CD4-positive, alpha-beta T cell treated with Interleukin-10 for 1 hour (primary cell): ENCODE measurements around the gene FAXC.

Experiments
- DNase-seq: peaks from one replicate; pipeline ENCODE4 v3.0.0-alpha.2; 2020

The FAXC gene

DNA sequence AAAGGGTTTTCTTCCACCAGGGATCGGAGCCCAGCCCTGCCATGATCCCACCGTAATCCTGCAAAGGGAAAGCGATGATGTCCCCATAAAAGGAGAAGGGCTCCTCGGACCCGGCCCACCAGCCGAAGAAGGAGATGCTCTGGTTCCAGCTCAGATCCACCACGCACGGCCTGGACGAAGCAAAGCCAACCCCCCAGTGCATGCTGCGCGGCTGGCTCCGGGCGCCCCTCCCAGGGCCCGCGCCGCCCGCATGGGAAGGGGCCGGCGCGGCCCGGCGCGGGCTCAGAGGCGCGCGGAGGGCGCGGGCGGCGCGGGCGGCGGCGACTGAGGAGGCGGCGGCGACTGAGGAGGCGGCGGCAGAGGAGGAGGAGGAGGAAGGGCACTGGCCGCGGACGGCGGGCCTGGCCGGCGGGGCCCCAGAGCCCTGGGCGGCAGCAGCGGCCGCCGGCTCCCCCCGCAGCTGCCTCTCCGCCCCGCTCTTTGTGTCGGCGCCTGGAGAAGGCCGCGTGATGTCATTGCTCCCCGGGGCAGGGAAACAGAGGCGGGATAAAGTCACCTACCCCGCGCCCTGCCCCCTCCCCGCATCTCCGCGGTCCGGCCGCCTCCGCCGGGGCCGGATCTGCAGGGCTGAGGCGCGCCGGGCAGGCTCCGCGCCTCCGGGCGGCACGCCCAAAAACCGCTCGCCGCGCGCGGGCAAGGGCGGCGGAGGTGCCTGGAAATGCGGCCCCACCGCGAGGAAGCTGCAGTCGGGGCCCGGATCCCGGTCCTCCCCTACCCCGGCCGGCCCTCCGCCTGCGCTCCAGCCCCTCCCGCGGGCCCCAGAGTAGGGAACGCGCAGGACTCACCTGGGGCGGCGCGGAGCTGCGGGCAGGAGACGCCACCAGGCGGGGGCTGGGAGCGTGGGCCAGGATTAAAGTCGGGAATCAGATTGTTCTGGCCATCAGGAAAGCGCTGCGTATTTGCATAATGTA is at the start of gene FAXC:
Gene FAXC, minus strand, starts transcription at position 504 of the 971 bp plus-strand sequence. Its CDS starts 302 bp downstream, at position 202.
- DNase-seq, result no peak

DNA sequence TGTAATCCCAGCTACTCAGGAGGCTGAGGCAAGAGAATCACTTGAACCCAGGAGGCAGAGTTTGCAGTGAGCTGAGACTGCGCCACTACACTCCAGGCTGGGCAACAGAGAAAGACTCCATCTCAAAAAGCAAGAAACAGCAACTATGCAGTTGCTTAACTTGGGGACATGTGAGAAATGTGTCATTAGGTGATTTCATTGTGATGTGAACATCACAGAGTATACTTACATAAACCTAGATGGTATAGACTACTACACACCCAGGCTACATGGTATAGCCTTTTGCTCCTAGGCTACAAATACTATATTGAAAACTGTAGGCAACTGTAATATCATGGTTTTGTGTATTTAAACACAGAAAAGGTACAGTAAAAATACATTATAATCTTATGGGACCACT is 47.8 kb upstream of the FAXC start:
- DNase-seq, result no peak

DNA sequence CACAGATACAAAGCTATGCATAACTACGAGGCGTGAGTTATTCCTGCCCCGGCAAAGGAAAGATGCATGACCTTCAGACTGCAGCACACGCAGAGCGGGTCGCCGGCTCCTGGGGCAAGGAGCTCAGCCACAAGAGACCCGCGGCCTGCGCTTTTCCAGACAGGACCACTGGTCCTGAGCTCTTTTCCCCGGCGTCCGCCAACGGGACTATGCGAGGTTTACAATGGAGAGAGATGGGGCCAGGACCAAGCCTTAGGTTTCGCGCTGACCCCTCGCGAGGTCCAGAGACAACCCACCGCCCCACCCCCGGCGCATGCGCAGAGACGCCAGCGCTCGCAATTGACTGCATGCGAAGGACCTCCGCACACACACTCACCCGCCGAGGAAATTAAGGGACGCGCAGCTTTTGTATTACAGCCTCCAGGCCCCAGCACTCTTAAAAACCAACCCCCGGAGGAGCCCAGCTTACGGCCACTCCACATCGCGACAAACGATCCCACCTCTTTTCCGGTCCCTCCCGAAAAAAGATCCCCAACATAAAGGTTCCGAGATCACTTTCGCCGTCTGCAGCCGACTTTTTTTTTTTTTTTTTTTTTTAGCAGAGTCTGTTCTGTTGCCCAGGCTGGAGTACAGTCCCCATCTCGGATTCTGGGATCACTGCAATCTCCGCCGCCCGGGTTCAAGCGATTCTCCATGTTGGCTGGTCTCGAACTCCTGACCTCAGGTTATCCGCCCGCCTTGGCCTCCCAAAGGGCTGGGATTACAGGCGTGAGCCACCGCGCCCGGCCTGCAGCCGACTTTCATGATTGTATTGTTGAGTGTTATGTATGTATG is 44.4 kb upstream of the FAXC start, which contains the start of gene COQ3:
Gene COQ3, minus strand, starts transcription at position 498 of the 834 bp plus-strand sequence. Its CDS starts 16 bp downstream, at position 482.
- DNase-seq, result peak; percentile 68

DNA sequence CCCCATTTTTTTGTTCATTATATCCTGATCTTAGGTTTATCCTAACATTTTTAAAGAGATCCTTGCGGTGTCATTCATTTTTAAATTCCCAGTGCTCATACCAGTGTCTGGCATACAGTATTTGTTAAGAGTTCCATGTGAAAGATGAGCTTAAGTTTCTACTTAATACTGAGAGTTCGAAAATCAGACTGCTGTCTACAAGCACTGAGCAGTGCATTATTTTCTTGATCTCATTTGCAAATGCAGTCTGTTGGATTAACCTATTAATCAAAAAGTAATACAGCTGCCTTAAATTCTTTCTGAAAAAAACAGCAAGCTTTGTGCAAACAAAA is 43.9 kb upstream of the FAXC start:
- DNase-seq, result no peak

DNA sequence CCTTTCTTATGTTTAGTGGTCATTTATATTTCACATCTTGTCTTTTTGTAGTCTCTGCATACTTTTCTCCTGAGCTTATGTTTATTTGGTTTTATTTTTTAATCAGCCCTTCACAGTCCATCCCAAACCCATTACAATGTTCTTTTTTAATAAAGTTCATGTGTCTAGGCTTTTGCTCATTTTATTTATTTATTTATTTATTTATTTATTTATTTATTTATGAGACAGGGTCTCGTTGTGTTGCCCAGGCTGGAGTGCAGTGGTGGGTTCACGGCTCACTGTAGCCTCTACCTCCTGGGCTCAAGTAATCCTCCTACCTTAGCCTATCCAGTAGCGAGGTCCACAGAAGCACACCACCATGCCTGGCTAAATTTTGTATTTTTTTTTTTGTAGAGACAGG is 41.4 kb upstream of the FAXC start:
- DNase-seq, result no peak

DNA sequence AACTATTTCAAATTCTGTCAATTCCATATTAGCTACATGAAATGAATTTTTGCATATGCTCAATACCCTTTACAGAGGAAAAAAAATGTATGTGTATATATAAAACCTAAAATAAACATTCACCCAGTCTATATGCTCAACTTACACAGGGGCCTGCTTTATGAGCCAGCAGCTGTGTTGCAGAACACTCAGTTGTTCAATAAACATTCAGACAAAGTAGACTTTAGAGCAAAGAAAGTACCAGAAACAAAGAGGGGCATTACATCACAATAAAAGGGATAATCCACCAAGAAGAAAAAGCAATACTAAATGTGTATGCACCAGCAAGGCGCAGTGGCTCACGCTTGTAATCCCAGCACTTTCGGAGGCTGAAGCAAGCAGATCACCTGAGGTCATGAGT is 35.0 kb upstream of the FAXC start:
- DNase-seq, result no peak

DNA sequence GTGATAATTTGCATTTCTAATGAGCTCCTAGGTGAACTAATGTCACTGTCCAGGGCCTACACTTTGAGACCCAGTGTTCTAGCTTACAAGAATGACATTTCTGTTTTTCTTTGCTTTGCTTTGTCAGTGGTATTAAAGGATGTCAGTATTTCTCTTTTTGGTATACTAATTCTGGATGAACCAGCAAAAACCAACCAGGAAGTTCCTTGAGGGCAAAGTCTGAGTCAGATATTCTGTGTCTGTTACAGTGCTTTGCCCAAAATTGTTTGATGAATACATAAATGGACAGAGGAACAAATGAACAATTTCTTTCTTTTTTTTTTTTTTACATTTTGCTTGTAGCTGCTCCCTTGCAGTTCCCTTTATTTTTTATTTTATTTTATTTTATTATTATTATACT is 29.2 kb upstream of the FAXC start:
- DNase-seq, result no peak

DNA sequence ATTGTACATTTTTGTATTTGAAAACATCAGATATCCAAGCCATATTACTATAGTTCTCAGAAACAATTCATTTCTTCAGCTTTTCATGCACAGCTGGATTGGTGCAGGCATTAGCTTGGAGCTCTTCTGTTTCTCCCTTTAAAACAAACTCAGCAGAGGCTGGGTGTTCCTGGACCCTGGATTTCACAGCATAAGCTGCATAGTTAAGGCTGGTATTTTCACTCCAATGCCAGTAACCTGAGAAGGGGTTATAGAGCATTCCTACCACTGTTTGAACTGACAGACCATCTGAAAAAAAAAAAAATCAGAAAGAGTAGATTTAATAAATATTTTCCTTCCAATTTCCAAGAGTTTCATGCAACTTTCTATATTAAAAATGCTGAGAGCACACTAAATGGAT is 20.1 kb upstream of the FAXC start:
- DNase-seq, result no peak

DNA sequence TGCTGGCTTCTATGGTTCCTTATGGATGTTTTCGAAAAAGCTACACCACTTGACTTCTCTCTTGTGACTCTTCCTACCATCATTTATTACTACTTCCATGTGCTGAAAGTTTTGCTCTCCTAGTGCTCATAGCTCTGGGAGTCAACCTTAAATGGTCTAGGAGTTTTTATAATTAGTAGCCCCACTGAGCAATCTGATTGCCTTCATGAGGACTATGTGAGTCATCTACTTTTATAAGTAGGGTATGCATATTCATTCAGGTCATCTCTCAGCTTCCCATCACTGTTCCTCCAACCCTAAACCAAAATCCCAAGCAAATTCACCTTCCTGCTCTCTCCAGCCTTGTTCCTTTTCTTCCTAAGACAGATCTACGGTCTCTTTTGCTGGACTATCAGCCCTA is 17.4 kb upstream of the FAXC start:
- DNase-seq, result no peak

DNA sequence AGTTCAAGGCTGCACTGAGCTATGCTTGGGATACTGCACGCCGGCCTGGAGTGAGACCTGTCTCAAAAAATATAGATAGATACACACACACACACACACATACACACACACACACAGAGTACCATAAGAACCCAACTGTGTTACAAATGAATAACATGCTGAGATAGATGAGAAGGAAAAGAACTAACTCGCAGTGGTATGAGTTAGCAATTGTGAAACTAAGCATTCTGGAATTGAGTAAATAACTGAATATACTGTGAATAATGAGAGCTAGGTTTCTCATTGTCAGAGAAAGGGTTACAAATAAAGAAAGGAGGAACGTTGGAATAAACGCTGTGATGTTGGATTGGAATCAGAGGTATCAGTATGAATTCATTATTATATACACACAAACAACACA is 14.6 kb upstream of the FAXC start:
- no peak for DNase-seq

DNA sequence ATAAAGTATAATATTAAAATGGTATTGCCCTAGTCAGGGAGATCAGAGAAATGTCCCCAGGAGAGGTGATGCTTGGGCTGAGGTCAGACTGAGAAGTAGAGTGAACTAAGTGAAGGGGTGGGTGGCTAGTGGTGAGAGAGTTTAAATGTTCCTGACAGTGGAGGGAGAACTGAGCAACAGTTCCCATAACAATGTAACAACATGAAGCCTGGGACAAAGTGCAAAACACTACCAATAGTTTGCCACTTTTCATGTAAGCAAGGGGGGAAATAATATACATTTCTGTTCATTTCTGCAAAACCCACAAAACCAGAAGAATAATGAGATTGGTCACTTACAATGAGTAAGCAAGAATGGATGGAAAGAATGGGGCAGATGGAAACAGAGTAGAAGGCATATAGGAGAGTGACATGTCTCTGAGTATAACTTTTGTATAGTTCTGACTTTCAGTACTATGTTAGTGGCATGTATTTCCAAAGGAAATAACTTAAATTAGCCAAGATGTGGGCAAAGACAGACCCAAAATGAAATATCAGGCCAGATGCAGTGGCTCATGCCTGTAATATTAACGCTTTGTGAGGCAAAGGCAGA is 13.3 kb upstream of the FAXC start:
- DNase-seq, result no peak

DNA sequence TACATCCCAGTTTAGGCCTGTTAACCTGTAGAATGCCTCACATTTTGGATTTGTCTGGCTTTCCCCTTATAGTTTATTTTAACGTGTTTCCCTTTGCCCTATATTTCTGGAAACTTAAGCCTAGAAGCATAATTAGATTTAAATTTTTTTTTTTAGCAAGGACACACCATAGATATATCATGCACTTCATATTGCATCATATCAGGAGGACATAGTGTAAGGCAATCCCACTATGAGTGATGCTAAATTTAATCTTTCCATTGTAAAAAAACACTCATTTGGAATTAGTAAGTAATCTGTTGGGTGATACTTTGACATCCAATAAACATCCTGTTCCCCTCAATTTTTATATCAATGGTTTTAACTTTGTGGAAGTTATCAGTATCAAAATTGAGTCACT is 10.3 kb upstream of the FAXC start:
- DNase-seq, result no peak

DNA sequence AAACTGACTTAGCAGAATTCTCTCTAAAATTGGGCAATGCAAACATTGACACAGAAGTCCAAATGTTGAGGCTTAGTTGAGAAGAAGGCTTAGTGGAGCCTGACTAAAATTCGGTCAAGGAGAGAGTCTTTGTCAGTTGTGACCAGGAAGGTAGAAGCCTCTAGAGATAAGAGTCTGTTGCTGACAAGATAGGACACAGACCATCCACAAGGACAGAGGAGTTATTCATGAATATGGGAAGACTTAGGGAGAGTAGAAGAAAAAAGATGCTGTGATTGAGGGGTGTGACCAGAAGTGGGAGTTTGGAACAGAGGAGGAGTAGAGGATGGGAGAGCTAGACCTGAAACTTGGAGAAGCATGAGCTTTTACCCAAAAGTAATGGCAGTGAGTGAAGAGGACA is 7.2 kb upstream of the FAXC start:
- no peak for DNase-seq

DNA sequence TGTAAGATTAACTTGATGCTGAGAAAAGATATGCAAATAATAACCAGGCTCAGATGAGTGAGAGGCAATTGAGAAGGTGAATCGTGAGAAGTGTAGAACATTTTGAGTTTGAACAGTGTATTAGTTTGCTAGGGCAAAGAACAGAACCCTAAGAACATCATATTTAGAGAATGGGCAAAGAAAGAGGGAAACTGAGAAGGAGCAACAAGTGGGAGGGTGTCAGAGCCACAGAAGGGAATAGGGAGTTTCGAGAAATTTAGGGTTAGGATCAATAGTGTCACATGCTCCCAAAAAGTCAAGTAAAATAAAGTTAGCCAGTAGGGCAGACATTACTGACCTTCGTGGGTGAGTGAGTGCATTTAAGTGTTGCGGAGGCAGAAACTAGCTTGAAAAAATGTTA is 5.5 kb upstream of the FAXC start:
- no peak for DNase-seq

DNA sequence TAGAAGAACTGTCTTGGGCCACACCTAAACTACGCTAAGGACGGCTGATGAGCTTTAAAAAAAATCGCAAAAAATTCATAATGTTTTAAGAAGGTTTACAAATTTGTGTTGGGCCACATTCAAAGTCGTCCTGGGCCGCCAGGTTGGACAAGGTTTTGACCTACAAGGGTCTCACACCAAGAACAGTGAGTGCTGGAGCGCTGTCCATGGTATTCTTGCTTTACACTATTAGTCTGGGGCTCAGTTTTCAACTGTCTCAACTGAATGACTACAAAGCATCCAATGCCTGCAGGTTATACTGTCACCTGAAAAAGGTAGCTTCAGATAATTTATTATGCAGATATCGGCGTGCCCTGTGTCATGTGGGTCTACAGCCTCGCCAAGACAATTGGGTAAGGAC is 3.7 kb upstream of the FAXC start:
- DNase-seq, result no peak

DNA sequence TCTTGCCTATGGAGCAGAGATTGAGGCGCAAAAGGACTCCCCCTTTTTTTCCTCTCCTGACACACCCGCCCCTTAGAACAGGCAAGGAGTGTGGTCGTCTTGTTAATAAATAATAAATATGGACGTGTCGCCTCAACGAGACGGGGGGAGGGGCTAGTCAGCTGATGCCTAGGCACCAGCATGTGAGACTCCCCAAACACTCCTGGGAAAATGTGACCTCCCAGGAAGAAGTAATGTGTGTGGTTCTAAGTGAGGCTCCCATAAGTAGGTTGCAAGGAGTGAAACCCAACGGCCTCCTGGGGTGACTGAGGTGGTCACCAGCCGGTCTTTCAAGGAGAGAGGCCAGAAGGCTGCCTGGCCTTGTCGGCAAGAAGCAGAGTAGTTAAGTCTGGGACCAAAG is 1.1 kb upstream of the FAXC start:
- DNase-seq, result no peak

DNA sequence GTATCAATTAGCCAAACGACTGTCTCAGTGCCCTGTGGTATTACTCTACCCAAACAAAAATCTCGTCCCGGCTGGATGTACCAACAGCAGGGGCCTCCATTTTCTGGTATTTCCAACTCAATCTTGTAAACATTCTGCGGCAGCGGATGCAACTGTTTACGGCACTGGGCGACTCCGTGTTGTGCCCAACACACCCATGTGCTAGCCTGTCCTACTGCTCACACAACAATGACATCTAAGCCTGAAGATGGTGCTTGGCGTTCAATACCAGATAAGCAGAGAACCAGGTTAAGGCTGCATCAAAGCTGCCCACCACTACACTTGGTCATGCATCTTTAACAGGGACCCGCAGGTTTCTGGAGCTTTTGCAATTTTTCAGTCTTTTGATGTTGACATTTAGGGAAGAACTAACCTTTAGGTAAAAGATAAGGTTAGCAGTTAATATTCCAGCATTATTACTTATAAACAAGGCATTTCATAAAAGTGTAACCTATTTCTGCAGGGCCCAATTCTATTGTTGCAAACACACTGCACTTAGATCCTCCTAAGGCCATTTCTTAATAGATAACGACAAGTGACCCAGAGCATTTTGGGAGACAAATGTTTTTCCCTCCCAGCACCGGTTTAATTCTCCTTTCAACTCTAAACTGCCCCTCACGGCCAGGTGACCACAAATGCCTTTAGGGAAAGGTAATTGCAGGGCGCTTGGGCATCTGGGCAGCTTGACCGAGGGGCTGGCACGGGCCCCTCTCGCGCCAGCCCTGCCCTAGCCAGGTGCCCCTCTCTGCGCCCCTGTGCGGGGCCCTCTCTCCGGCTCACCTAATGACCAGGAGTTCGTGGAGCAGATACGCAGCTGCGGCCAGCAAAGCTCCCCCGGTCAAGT is 945 bp downstream of the FAXC start:
- DNase-seq, result no peak

DNA sequence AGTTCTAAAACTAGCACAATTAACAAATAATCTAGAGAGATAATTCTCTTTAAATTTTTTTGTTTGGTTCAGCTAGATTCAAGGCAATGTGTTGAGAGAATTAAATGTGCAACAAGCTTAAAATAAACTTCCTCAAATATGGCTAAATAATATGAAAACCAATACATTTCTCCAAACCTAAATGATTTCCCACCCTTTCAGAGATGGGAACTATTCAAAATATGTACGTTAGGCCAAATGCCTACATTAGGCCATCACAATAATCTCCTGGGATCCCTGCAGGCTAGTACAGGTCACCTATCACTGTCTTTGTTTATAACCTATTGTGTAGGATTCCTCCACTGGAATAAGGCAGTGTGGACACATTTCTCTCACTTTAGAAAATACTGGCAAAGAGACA is 1.7 kb downstream of the FAXC start:
- DNase-seq, result no peak

DNA sequence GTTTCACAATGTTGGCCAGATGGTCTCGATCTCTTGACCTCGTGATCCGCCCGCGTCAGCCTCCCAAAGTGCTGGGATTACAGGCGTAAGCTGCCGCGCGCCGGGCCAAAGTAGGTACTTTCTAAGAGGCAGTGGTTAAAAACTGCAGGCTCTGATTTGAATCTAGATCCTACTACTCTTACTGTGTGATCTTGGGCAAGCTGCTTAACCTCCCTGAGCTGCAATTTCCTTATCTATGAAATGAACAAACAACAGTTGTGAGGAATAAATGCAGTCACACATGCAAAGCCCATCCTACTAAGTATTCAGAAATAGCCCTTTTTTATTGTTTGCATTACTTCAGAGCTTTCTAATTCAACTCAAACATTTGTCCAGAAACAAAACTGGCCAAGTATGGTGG is 2.9 kb downstream of the FAXC start:
- DNase-seq, result no peak

DNA sequence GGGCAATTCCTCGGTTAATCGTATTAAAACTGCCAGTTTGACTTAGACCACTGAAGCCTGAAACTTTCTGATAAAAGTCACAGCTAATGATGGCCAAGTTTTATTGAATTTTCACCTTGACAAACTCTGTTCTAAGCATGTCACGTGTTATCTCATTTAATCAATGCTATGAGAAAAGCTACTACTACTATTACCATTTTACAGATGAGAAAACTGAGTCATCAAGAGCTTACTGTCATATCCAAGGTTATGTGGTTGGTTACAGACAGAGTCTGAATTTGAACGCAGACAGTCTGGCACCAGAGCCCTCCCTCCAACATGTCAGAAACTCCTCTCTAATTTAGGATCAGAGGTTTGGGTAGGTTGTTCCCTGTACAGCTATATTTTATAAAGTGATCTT is 4.3 kb downstream of the FAXC start:
- no peak for DNase-seq

DNA sequence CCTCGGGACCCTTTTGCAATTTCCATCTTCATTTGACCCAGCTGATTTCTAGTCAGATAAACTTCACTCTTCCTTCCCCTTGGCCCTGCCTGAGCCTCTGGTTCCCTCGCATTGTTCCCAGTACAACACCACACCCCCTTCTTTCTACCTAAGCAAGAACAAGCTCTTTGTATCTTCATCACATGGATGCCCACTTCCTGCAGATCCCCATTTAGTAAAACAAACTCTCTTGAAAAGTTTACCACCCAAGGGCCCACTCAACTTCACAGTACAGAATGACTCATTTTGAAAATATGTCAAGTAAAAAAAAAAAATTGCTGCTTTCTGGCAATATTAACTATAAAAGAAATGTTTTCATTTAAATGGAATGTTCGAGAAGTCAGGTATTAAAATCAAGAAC is 5.2 kb downstream of the FAXC start:
- DNase-seq, result no peak

DNA sequence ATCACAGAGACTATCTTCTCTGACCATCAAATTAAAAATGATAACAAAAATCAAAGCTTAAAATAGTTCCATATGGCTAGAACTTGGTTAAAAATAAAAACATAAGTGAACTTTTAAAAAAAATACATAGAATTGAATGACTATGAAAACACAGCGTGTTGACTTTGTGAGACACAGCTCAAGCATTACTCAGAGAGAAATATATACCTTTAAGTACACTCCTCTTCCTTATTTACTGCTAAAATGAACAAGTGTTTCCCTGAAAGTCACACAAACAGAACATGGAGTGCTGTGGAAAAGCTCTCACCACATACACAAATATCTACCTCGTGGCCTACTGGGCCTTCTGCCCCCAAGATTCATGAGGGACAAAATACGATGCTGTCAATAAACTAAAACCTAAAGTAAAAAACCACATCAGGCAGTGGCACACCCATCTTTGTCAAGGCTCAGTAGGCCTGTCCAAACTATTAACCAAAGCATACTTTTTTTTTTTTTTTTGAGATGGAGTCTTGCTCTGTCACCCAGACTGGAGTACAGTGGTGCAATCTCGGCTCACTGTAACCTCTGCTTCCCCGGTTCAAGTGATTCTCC is 7.5 kb downstream of the FAXC start:
- no peak for DNase-seq
